Body of pancreas (tissue), 4 donors: ENCODE data around the gene ZDHHC13.
A peak's percentile ranks its signal among the peaks of the same experiment; 100 is the strongest.

ENCODE experiments used
- POLR2A ChIP-seq, 3 donors: fragments of 450-650 bp; IDR thresholded peaks; one replicate each; pipeline ENCODE4 v1.6.1; 2016; ENCODE audit warnings: antibody characterized with exemption in 3 of 3, mild to moderate bottlenecking in 2 of 3
- TF ChIP-seq, protein P1 (sequence below), 7 experiments: fragments of 450-650 bp in 4 of 7; fragments of 200-600 bp in 3 of 7; sonication (generic) in 3 of 7; IDR thresholded peaks; one replicate each; pipeline ENCODE4 v1.5.1; 2016 to 2019; ENCODE audit warnings: antibody characterized with exemption in 7 of 7

DNA sequence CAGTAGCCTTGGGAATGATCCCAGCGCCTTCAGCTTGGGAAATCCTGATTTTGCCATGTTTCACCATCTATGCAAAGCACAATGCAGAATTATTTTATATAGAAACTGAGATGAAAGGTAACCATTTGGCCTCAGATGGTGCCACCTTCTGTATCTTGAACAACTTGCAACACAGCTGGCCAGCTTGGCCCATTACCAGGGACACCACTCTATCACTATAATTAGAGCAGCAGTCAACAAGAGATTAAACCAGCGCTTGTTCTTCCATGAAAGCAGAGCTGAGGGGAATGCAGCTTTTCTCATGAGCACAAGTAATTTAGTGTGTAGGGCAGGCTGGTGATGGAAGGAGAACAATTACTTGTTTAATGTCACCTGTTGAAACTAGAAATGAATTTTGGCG, 6.7 kb upstream of the ZDHHC13 start:
- TF ChIP-seq, protein P1, sequence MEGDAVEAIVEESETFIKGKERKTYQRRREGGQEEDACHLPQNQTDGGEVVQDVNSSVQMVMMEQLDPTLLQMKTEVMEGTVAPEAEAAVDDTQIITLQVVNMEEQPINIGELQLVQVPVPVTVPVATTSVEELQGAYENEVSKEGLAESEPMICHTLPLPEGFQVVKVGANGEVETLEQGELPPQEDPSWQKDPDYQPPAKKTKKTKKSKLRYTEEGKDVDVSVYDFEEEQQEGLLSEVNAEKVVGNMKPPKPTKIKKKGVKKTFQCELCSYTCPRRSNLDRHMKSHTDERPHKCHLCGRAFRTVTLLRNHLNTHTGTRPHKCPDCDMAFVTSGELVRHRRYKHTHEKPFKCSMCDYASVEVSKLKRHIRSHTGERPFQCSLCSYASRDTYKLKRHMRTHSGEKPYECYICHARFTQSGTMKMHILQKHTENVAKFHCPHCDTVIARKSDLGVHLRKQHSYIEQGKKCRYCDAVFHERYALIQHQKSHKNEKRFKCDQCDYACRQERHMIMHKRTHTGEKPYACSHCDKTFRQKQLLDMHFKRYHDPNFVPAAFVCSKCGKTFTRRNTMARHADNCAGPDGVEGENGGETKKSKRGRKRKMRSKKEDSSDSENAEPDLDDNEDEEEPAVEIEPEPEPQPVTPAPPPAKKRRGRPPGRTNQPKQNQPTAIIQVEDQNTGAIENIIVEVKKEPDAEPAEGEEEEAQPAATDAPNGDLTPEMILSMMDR (IDR thresholded peaks at IDR 0.05) = peak in 2 of 7 experiments; percentile 20 to 23
- TF ChIP-seq POLR2A (IDR thresholded peaks at IDR 0.05) = no peak
